ENCODE measurements around the gene PSD4.

GRCh38 chr2:113253453-113253852, 79.7 kb downstream of the PSD4 start:
- TF ChIP-seq POLR2AphosphoS5 (IDR thresholded peaks at IDR 0.05; ENCODE audit: low read depth, low read length) (no peak), TAF1 (IDR thresholded peaks at IDR 0.05; ENCODE audit: borderline replicate concordance, insufficient read depth, low read length) (no peak), REST (IDR thresholded peaks at IDR 0.05; ENCODE audit: insufficient read depth in 1 of 2, low read depth in 2 of 2, low read length in 2 of 2) (no peak)
